Cardiac muscle cell (in vitro differentiated cells and primary cell): Measurements from ENCODE around the gene RNF217. TPM values are rescaled to one million over a fixed set of nuclear protein-coding genes. Genes with fewer than 3 reads are reported as not detected.

ENCODE experiments used
- DNase-seq, 2 donors: peaks; one replicate each; pipeline versions ENCODE4 v3.0.0 to v3.0.0-alpha.2; 2010 to 2017; ENCODE audit warnings: low read depth in 1 of 2, low spot score in 1 of 2
- H3K27ac ChIP-seq: fragments of 200-600 bp; sonication (generic); 2 replicates; pipeline ENCODE4 v1.5.1; 2016
- H3K27me3 ChIP-seq: fragments of 200-600 bp; sonication (generic); 2 replicates; pipeline ENCODE4 v1.6.0; 2016; ENCODE audit warnings: control low read depth
- H3K36me3 ChIP-seq: fragments of 200-600 bp; sonication (generic); 2 replicates; pipeline ENCODE4 v1.5.1; 2016; ENCODE audit warnings: control low read depth
- H3K4me1 ChIP-seq: fragments of 200-600 bp; sonication (generic); 2 replicates; pipeline ENCODE4 v1.8.1; 2017; ENCODE audit warnings: low read depth, mild to moderate bottlenecking, mixed run types
- H3K4me3 ChIP-seq: fragments of 200-600 bp; sonication (generic); 2 replicates; pipeline ENCODE4 v1.5.1; 2016; ENCODE audit warnings: mild to moderate bottlenecking
- H3K9me3 ChIP-seq: fragments of 200-600 bp; sonication (generic); 2 replicates; pipeline ENCODE4 v1.5.1; 2017; ENCODE audit warnings: low read depth, mild to moderate bottlenecking, control low read depth
- CTCF ChIP-seq: IDR thresholded peaks from 2 replicates; pipeline ENCODE4 v1.5.1; 2012; ENCODE audit warnings: low read depth, mild to moderate bottlenecking, low read length
- polyA plus RNA-seq: library from polyadenylated mRNA; unstranded; fragments of >200 nt; fragmentation: Nextera tagmentation; extraction: Ambion mirVana; gene quantifications from 2 replicates; pipeline ENCODE4 v1.2.1, GENCODE V29; 2016
- total RNA-seq: library from RNA; depleted of rRNA; stranded (reverse); fragments of >200 nt; gene quantifications from 2 replicates; pipeline ENCODE4 v1.2.3, GENCODE V29; 2016

Gene RNF217
- total and polyA plus RNA-seq, 2 experiments from 2014 or later = 9.4 to 27.1 TPM

GRCh38 chr6:125019918-125020317 lies 57.7 kb downstream of the RNF217 start:
- Histone ChIP-seq H3K4me3 (no peak overlapping the region), H3K27me3 (no peaks in the 10 kb centered on the region)

GRCh38 chr6:125020385-125020784 lies 58.1 kb downstream of the RNF217 start:
- Histone ChIP-seq H3K27ac (no peak overlapping the region), H3K9me3 (no peaks in the 10 kb centered on the region), H3K27me3 (no peaks in the 10 kb centered on the region), H3K36me3 (no peaks in the 10 kb centered on the region), H3K4me1 (peaks cover 3% of the 10 kb centered on the region), H3K4me3 (no peak overlapping the region)
- peak in 1 of 2 donors; percentile 42 for DNase-seq
- TF ChIP-seq CTCF = no peak

More at GRCh38 chr6:125019918-125020317, 57.7 kb downstream of the RNF217 start:
- Histone ChIP-seq H3K36me3 (no peaks in the 10 kb centered on the region), H3K27ac (no peak overlapping the region), H3K4me1 (peaks cover 3% of the 10 kb centered on the region), H3K9me3 (no peaks in the 10 kb centered on the region)
- TF ChIP-seq CTCF = no peak
- DNase-seq = no peak

- H3K27me3 ChIP-seq = no peaks in the 10 kb centered on the region
- no peak overlapping the region for H3K27ac ChIP-seq
- H3K4me1 ChIP-seq = peaks cover 3% of the 10 kb centered on the region
- no peaks in the 10 kb centered on the region for H3K36me3 ChIP-seq
- peak in 1 of 2 donors; percentile 13 for DNase-seq
- H3K9me3 ChIP-seq = no peaks in the 10 kb centered on the region
- H3K4me3 ChIP-seq = no peak overlapping the region
- no peak for TF ChIP-seq CTCF
These were observed 60.3 kb downstream of the RNF217 start for GRCh38 chr6:125022391-125022989.

GRCh38 chr6:125025164-125025854 lies 63.1 kb downstream of the RNF217 start:
- H3K4me3 ChIP-seq = no peak overlapping the region
- H3K36me3 ChIP-seq = no peaks in the 10 kb centered on the region
- H3K27ac ChIP-seq = no peak overlapping the region
- peaks cover 3% of the 10 kb centered on the region for H3K4me1 ChIP-seq
- no peaks in the 10 kb centered on the region for H3K9me3 ChIP-seq
- no peak for DNase-seq
- TF ChIP-seq CTCF = no peak
- H3K27me3 ChIP-seq = no peaks in the 10 kb centered on the region

- Histone ChIP-seq H3K27me3 (no peaks in the 10 kb centered on the region), H3K4me1 (peaks cover 2% of the 10 kb centered on the region), H3K27ac (no peak overlapping the region), H3K9me3 (no peaks in the 10 kb centered on the region), H3K4me3 (no peak overlapping the region), H3K36me3 (no peaks in the 10 kb centered on the region)
- no peak for DNase-seq
- no peak for TF ChIP-seq CTCF
These were observed 65.0 kb downstream of the RNF217 start for GRCh38 chr6:125027287-125027686.
